NCI-H526 (cell line): ENCODE data around the gene IFTAP.
A peak's percentile ranks its signal among the peaks of the same experiment; 100 is the strongest.
"Not testable (repeated sequence)": the region's sequence is repeated elsewhere in the genome, so short reads cannot be mapped to it uniquely, and the experiment has no call there.

Source experiments
- DNase-seq, 2 experiments: peaks; one replicate each; lab custom pipeline; 2025; lab: John Stamatoyannopoulos, UW

Gene IFTAP

GRCh38 chr11:36638556-36638955 lies 44.3 kb downstream of the IFTAP start:
- no peak for DNase-seq

DNA sequence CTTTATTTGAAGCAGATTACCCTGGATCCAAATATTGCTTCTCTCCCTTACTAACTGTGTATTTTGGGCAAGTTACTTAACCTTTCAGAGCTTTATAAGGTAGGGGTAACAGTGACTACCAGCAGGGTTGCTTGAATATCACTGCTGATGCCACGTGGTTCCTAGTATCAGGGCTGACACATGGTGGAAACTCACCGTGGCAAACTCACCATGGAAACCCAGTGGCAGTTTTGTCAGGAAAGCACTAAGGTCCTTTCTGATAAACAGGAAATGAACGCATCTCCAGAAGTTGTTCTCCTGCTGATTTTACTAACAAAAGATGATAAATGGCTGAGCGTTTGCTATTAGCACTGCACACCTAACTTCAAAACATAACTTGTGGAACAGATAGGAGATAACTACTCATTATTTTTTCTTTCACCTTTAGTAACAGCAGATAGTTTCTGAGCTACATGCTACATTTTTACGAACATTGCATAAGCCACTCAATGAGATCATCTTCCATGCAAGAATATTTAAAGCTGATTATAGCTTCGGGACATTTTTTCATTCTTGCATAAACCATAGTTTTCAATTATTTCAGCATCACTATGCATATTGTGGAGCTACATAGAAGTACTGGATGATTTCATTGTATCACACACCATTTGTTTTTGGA lies 63.4 kb downstream of the IFTAP start:
- no peak for DNase-seq

DNA sequence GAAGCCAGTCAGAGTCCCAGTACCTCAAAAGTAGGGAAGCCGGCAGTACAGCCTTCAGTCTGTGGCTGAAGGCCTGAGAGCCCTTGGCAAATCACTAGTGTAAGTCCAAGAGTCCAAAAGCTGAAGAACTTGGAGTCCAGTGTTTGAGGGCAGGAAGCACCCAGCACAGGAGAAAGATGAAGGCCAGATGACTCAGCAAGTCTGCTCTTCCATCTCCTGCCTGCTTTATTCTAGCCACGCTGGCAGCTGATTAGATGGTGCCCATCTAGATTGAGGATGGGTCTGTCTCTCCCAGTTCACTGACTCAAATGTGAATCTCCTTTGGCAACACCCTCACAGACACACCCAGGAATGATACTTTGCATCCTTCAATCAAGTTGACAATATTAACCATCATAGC lies 67.1 kb downstream of the IFTAP start:
- not testable (repeated sequence) for DNase-seq

DNA sequence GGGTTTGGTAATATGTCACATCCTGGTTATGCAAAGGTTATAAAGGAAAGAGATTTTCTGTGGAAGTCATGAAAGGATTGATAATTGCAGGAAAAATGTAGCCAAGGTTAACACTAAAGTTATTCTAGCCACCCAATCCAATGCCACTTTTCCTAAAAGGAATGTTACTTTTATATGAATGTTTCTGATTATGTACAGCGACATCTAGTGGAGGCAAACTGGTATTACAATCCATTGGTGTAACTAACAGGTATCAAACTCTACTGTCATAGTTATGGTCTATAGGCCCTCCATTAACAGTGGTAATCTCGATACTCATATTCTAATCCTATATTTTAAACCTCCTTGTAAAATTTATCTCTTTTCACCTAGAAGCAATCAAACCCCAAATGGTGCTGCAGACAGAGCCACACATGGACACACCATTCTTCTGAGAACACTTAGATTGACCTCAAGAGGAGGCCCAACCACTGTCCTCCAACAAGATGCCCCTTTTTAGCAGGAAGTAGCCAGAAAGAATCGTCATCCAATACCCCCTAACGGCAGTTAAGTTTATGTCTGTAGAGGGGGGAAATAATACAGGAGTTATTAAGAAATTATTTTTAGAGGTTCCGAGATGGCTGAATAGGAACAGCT lies 78.6 kb downstream of the IFTAP start:
- peak; percentile 23 to 76 for DNase-seq

GRCh38 chr11:36679547-36679946 lies 85.2 kb downstream of the IFTAP start:
- not testable (repeated sequence) for DNase-seq

DNA sequence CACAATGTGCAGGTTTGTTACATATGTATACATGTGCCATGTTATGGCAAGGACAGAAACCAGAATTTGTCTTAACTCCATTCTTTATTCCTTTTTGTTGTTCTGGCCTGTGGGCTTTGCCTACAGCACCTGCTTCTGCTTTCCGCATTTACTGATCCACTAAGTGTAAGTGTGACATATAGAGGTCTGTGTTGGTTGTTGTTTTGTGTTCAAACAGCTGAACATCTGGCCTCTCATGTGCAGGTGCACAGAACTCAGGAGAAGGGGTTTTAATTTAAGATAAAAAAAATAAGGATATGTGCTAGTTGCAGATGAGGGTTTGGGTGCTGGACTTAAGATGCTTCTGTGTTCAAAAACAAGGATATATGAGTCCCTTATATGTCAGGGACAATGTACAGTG lies 89.5 kb downstream of the IFTAP start:
- no peak for DNase-seq

- DNase-seq = no peak
Measured at GRCh38 chr11:36684840-36685801, 90.8 kb downstream of the IFTAP start.

DNA sequence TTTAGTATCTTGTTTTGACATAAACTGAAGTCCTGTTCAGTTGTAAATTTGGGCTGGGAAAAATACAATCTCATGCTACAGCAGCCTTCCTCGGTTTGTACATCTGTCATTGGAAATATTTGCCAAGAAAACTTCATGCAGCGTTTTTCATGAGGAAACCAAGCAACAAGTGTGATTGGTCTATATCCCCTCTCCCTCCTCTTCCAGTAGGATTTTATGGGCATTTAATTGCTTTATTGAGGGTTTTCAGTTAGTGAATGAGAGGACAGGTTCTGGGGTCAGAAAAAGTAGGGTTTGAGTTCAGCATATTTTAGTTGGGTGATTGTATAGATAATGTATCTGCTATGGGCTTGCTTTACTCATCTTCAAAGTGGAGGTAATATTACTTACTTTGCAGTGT lies 93.8 kb downstream of the IFTAP start:
- no peak for DNase-seq

DNA sequence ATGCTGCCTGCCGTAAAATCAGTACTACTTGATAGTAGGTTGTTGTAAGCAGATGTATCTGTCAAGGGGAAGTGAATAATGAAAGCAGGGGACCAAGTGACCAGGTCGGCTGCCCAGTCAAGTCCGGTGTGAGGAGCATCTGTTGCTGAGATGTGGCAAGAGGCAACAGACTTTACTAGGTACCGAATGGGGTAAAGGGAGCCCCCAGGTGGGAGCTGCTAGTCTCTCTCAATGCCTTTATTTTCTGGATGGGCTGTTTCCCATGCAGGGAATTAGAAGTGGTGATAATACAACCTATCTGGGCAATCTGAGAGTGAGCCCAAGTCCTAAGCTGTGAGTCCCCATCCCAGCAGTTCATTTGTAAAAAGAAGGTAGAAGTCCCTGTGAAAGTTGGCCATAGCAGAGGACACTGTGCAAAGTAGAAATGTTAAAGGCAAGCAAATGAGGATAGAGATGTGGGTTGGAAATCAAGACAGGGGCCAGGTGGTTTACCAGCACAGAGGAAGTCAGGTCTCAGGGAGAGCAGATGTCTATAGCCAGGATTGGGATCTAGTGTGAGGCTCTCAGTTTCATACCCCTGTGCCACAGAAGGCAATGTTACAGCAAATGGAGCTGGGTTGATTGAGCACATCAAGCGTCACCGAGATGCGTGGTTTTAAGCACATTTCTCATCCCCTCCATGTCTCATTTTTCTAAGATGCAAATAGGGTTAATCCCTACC lies 94.4 kb downstream of the IFTAP start:
- DNase-seq = no peak

DNA sequence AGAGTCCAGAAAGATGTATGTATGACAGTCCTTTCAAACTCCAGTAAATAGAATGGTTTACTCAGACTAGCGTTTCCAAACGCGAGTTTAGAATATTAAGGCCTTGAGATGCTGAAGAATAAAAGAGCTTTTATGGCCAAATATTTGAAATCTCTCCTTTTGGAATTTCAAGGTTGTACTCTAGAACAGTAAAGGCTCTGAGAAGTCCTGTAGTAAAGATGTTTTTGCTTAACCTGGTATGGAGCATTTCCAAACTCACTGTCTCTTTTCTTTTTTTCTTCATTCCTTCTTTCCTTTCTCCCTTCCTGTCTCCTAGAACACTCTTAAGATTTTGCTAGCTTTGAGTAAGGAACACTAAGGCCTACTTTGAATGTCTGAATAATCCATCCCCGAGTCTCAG lies 95.1 kb downstream of the IFTAP start:
- DNase-seq = no peak

- DNase-seq = no peak
Measured at GRCh38 chr11:36692704-36693103, 98.4 kb downstream of the IFTAP start.

DNA sequence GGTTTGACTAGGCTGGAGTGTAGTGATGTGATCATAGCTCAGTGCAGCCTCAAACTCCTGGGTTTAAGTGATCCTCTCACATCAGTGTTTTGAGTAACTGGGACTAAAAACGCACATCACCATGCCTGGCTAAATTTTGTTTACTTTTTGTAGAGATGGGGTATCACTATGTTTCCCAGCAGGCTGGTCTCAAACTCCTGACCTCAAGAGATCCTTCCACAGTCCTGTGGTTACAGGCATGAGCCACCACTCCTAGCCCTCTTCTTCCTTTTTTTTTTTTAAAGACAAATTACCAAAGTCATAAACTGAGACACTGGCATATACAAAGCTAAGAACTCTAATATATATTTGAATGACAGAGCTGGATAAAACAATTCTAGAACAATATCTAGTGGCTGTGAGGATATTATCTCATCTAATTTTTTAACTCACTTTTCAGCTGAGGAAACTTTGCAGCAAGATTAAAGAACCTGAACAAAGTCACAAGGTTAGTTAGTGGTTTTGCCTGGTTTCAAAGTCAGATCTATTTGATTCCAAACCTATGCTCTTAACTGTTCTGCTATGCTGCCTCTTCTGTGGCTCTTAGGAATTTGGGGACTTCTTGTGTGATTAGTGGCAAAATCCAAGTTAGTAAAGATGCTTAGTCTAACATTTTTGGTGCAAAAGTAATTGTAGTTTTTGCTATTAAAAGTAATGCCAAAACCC lies 99.0 kb downstream of the IFTAP start:
- no peak for DNase-seq

GRCh38 chr11:36695111-36695510 lies 100.8 kb downstream of the IFTAP start:
- DNase-seq = no peak

GRCh38 chr11:36695571-36695970 lies 101.3 kb downstream of the IFTAP start:
- DNase-seq = no peak

DNA sequence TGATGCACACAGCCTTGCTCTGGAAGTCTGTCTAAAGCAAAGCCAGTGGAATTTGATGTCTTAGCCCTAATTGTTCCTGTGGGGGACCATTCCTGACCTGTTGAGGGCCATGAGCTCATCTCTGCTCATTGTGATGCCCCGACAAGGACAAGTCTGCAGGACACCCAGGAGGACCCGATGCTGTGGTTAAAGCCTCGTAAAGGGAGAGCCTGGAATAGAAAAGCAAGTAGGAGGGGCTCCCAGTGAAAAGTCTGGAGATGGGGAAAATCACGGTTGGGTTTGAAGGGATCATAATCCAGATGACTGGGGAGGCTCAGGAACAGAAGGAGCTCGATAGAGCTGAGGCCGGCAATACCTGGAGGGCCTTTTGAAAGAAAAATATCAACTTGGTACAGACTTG lies 102.2 kb downstream of the IFTAP start:
- DNase-seq = no peak

DNA sequence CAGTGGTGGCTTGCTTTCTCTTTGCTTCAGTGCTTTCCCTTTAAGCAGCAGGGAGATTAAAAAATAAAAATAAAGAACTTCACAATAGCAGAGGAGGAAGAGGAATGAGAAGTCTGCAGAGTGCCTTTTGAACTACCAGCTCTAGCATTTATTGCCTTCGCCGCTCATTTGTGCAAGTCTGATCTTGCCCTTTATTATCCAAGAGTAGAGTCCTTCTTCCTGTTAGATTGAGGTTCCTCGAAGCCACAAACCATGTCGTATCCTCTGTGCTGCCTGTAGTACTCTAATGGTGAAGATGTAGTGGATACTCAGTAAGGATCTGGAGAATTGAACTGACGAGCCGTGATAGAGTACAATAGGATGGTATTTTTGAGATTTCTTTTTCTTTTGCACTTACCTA lies 105.0 kb downstream of the IFTAP start:
- DNase-seq = peak; percentile 12 to 29

DNA sequence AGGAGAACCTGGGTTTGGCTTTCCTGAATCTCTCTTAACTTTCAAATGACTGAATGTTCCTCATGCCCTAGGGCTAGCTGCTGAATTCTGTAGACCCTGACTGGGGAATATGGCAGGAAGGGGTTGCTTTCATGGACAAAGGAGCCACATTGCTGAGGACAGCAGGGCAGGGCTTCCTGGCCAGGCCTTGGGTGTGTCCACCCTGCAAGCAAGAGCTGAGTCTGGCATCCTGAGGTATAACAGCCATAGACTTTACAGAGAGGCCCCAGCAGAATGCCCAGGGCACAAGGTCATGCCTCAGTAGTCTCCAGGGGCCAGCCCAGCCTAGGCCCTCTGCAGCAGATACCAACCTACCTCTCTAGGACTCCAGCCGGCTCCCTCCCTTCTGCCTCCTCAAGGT lies 105.9 kb downstream of the IFTAP start:
- DNase-seq = no peak

DNA sequence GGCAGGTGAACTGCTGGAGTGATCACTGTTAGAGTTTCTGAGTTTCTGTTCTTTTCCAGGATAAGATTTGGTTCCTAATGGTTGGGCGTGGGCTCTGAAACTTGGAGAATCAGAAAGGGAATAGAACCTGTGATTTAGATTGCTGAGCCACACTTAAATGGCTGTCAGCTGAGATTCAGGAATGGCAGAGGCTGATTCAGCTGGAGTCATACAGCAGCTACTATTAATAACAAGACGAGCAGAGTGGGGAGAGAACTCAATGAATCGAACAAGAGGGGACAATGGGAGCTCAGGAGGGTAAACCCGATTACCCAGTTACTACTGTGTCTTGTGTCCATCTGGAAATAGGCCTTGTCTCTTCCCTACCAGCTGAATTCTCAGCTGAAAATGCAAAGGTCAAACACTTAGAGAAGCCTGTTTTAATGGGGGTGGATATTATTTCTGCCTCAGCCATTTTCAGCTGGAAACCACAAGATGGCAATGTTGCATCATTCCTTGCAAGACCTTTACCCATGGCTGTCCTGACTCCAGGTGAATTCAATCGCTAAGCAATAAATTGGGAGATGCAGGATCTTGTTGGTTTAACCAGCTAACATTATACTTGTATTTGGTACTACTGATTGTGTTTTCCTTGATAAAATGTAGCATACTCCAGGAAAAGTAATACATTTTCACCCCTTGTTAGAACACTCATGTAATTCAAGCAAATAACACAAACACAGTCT lies 108.2 kb downstream of the IFTAP start:
- peak; percentile 58 to 84 for DNase-seq

DNA sequence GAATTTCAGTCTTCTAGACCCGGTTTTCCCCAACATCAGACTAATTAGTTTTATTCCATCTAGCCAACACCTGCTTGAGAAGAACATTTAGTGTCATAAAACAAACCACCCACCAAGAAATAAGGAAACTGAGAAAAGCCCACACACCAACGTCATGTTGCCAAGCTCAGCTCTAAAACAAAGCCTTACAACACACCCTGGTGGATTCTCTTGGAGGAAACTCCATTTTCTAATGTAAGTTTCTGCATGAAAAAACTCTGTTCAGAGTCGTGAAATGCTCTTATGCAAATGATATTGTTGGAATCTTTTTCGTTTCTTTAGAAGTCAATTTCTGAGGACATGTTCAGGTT lies 108.7 kb downstream of the IFTAP start:
- no peak for DNase-seq
